DND-41 (cell line): ENCODE results near the gene SENP1.

Experiments
- ATAC-seq: fragments of 200-7000 bp; cut with Tn5 transposase; 3 replicates; pipeline ENCODE4 v1.9.1; 2021; ENCODE audit warnings: low read depth; ENCODE audit not compliant: insufficient read depth
- DNase-seq: peaks from one replicate; pipeline ENCODE4 v3.0.0-alpha.2; 2020
- H2AFZ ChIP-seq: 2 replicates; pipeline ENCODE4 v1.6.0; 2012; ENCODE audit warnings: low read depth, low read length
- H3K27ac ChIP-seq: 2 replicates; pipeline ENCODE4 v1.5.1; 2012; ENCODE audit warnings: low read length, inconsistent platforms
- H3K27me3 ChIP-seq: fragments of 200-600 bp; sonication (generic); 2 replicates; pipeline ENCODE4 v1.6.0; 2012; ENCODE audit warnings: low read length, mild to moderate bottlenecking, inconsistent platforms; ENCODE audit not compliant: insufficient read depth, poor library complexity
- H3K36me3 ChIP-seq: 2 replicates; pipeline ENCODE4 v1.5.1; 2012; ENCODE audit warnings: low read length, inconsistent platforms; ENCODE audit not compliant: insufficient read depth
- H3K4me1 ChIP-seq: 2 replicates; pipeline ENCODE4 v1.5.1; 2012; ENCODE audit warnings: mild to moderate bottlenecking, low read length; ENCODE audit not compliant: insufficient read depth
- H3K4me2 ChIP-seq: 2 replicates; pipeline ENCODE4 v1.6.0; 2012; ENCODE audit warnings: mild to moderate bottlenecking, moderate library complexity, low read length, inconsistent platforms; ENCODE audit not compliant: insufficient read depth
- H3K4me3 ChIP-seq, 2 experiments: fragments of 200-600 bp in 1 of 2; shearing (Covaris generic) in 1 of 2; 2 replicates each; pipeline ENCODE4 v1.5.1; 2012 to 2016; ENCODE audit warnings: inconsistent platforms in 2 of 2, low read length in 2 of 2, mild to moderate bottlenecking in 2 of 2, low read depth in 1 of 2, moderate library complexity in 1 of 2
- H3K79me2 ChIP-seq: 2 replicates; pipeline ENCODE4 v1.6.0; 2012; ENCODE audit warnings: low read length, inconsistent platforms; ENCODE audit not compliant: insufficient read depth
- H3K9ac ChIP-seq: 2 replicates; pipeline ENCODE4 v1.6.0; 2012; ENCODE audit warnings: low read depth, mild to moderate bottlenecking, inconsistent platforms, low read length, moderate library complexity
- H3K9me3 ChIP-seq: 2 replicates; pipeline ENCODE4 v1.5.1; 2012; ENCODE audit warnings: low read length, moderate library complexity, mild to moderate bottlenecking, inconsistent platforms; ENCODE audit not compliant: insufficient read depth, severe bottlenecking
- H4K20me1 ChIP-seq: 2 replicates; pipeline ENCODE4 v1.6.0; 2012; ENCODE audit warnings: low read length; ENCODE audit not compliant: insufficient read depth
- EZH2 ChIP-seq: IDR thresholded peaks from 3 replicates; pipeline ENCODE4 v1.6.1; 2012; ENCODE audit warnings: borderline replicate concordance, low read depth, mild to moderate bottlenecking, moderate library complexity, low read length, inconsistent platforms; ENCODE audit not compliant: severe bottlenecking
- TF ChIP-seq, protein P1 (sequence below): IDR thresholded peaks from 2 replicates; pipeline ENCODE4 v1.5.1; 2012; ENCODE audit warnings: borderline replicate concordance, low read length, moderate library complexity, mild to moderate bottlenecking; ENCODE audit not compliant: poor library complexity, severe bottlenecking; ENCODE audit errors: extremely low read depth

SENP1 gene

GRCh38 chr12:48008349-48008748 lies 97.5 kb downstream of the SENP1 start:
- DNase-seq (no peak), ATAC-seq (no peak)
- H3K36me3 ChIP-seq, result no peaks in the 10 kb centered on the region
- no peaks in the 10 kb centered on the region for H3K9me3 ChIP-seq
- peaks cover 25% of the 10 kb centered on the region for H3K27me3 ChIP-seq
- H3K79me2 ChIP-seq, result no peaks in the 10 kb centered on the region
- H3K4me1 ChIP-seq, result no peaks in the 10 kb centered on the region
- H3K9ac ChIP-seq, result no peak overlapping the region
- TF ChIP-seq, protein P1, sequence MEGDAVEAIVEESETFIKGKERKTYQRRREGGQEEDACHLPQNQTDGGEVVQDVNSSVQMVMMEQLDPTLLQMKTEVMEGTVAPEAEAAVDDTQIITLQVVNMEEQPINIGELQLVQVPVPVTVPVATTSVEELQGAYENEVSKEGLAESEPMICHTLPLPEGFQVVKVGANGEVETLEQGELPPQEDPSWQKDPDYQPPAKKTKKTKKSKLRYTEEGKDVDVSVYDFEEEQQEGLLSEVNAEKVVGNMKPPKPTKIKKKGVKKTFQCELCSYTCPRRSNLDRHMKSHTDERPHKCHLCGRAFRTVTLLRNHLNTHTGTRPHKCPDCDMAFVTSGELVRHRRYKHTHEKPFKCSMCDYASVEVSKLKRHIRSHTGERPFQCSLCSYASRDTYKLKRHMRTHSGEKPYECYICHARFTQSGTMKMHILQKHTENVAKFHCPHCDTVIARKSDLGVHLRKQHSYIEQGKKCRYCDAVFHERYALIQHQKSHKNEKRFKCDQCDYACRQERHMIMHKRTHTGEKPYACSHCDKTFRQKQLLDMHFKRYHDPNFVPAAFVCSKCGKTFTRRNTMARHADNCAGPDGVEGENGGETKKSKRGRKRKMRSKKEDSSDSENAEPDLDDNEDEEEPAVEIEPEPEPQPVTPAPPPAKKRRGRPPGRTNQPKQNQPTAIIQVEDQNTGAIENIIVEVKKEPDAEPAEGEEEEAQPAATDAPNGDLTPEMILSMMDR, result no peak
- no peak for TF ChIP-seq EZH2
- H3K4me2 ChIP-seq, result no peak overlapping the region
- H3K27ac ChIP-seq, result no peak overlapping the region
- no peak overlapping the region for H2AFZ ChIP-seq
- H3K4me3 ChIP-seq, result no peak overlapping the region
- H4K20me1 ChIP-seq, result no peaks in the 10 kb centered on the region; the same call in 1 of the 2 replicates

DNA sequence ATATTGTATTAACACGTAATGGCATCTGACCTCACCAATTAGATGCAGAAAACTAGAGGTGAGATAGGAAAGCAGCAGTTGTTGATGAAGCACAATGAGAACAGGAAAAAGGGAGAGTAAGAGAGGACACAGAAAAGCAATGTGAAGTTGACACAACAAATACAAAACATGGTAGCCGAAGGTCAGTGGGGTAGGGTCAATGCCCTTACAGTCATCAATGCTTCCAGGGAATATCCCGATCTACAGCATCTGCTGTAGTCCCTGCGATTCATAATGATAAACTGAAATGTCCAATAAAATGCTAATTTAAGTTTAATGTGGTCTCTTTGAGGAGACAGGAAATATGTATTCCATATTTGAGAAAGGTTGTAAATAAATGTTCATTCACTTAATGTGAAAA lies 98.7 kb downstream of the SENP1 start:
- Histone ChIP-seq H3K79me2 (no peaks in the 10 kb centered on the region), H3K9me3 (no peaks in the 10 kb centered on the region), H3K4me1 (no peaks in the 10 kb centered on the region), H3K4me2 (no peak overlapping the region), H4K20me1 (no peaks in the 10 kb centered on the region; the same call in 1 of the 2 replicates), H3K27me3 (peaks cover 25% of the 10 kb centered on the region), H3K9ac (no peak overlapping the region), H3K27ac (no peak overlapping the region), H2AFZ (no peak overlapping the region), H3K4me3 (no peak overlapping the region), H3K36me3 (no peaks in the 10 kb centered on the region)
- no peak for ATAC-seq
- TF ChIP-seq, protein P1, result no peak
- TF ChIP-seq EZH2, result no peak
- DNase-seq, result no peak

DNA sequence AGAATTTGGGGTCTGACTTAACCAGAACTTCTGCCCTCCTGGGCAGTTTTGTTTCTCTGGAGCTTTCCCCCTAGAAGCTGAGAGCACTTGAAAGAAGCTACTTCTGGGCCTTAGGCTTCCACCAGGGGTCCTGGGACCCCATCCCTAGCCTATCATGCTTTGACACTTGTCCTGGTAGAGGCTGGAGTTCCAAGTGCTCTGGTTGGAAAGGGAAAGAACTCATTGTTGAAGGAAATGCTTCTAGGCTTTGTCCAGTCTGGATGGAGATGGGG lies 100.2 kb downstream of the SENP1 start:
- H2AFZ ChIP-seq, result no peak overlapping the region
- H3K4me3 ChIP-seq, result no peak overlapping the region
- no peaks in the 10 kb centered on the region for H3K36me3 ChIP-seq
- no peak for DNase-seq
- H4K20me1 ChIP-seq, result no peaks in the 10 kb centered on the region; the same call in 1 of the 2 replicates
- H3K27me3 ChIP-seq, result peaks cover 35% of the 10 kb centered on the region
- no peak overlapping the region for H3K9ac ChIP-seq
- H3K79me2 ChIP-seq, result no peaks in the 10 kb centered on the region
- H3K4me2 ChIP-seq, result no peak overlapping the region
- TF ChIP-seq, protein P1, result no peak
- no peak for TF ChIP-seq EZH2
- no peak for ATAC-seq
- H3K27ac ChIP-seq, result no peak overlapping the region
- no peaks in the 10 kb centered on the region for H3K9me3 ChIP-seq
- no peaks in the 10 kb centered on the region for H3K4me1 ChIP-seq

GRCh38 chr12:48005001-48005749 lies 100.7 kb downstream of the SENP1 start:
- Histone ChIP-seq H4K20me1 (no peaks in the 10 kb centered on the region; the same call in 1 of the 2 replicates), H3K4me2 (no peak overlapping the region), H3K9me3 (no peaks in the 10 kb centered on the region), H3K4me1 (no peaks in the 10 kb centered on the region), H3K27ac (no peak overlapping the region), H3K9ac (no peak overlapping the region), H3K79me2 (no peaks in the 10 kb centered on the region), H3K27me3 (peaks cover 39% of the 10 kb centered on the region), H3K4me3 (no peak overlapping the region), H2AFZ (no peak overlapping the region), H3K36me3 (no peaks in the 10 kb centered on the region)
- no peak for ATAC-seq
- no peak for TF ChIP-seq EZH2
- TF ChIP-seq, protein P1, result no peak
- no peak for DNase-seq
